ENCODE data around the gene MAP2. TPM values are rescaled to one million over a fixed set of nuclear protein-coding genes. Genes with fewer than 3 reads are reported as not detected.
"Not testable (repeated sequence)": the region's sequence is repeated elsewhere in the genome, so short reads cannot be mapped to it uniquely, and the experiment has no call there.

MAP2 gene
- total RNA-seq, 1 experiment from 2014 or later = 71.1 TPM

GRCh38 chr2:209592106-209592505, 168.3 kb downstream of the MAP2 start:
- no peak for DNase-seq
- BruUV-seq (replicated peaks) = no TSS peak
- POLR2A ChIA-PET (ENCODE audit: unreplicated experiment) = no interaction called here
- Histone ChIP-seq H3K79me2 (ENCODE audit: low read depth) (no peaks in the 10 kb centered on the region), H3K4me2 (no peak overlapping the region), H3K4me1 (replicated peaks; ENCODE audit: insufficient read depth) (no peaks in the 10 kb centered on the region), H3K4me3 (no peak overlapping the region), H3K27me3 (ENCODE audit: insufficient read depth, low read depth) (no peaks in the 10 kb centered on the region), H4K20me1 (ENCODE audit: insufficient read depth) (no peaks in the 10 kb centered on the region), H3F3A (ENCODE audit: insufficient read depth, low read depth) (no peaks in the 10 kb centered on the region), H3K9me3 (ENCODE audit: insufficient read depth, low read depth) (no peaks in the 10 kb centered on the region), H3K27ac (no peak overlapping the region), H3K36me3 (ENCODE audit: low read depth) (no peaks in the 10 kb centered on the region), H2AFZ (no peak overlapping the region), H3K9me2 (ENCODE audit: insufficient read depth) (no peaks in the 10 kb centered on the region)
- intact Hi-C loops (cut with micrococcal nuclease; ENCODE audit: unreplicated experiment) = no loop called here
- TF ChIP-seq EZH2 (IDR thresholded peaks at IDR 0.05; ENCODE audit: low read depth) = no peak
- TF ChIP-seq CTCF (conservative IDR thresholded peaks at IDR 0.05) = no peak
- CTCF ChIA-PET = no interaction called here

- Histone ChIP-seq H3K79me2 (ENCODE audit: low read depth) (no peaks in the 10 kb centered on the region), H3K27me3 (ENCODE audit: insufficient read depth, low read depth) (no peaks in the 10 kb centered on the region), H3K36me3 (ENCODE audit: low read depth) (no peaks in the 10 kb centered on the region), H3K9me3 (ENCODE audit: insufficient read depth, low read depth) (no peaks in the 10 kb centered on the region), H2AFZ (no peak overlapping the region), H3K27ac (no peak overlapping the region), H3F3A (ENCODE audit: insufficient read depth, low read depth) (no peaks in the 10 kb centered on the region), H4K20me1 (ENCODE audit: insufficient read depth) (no peaks in the 10 kb centered on the region), H3K9me2 (ENCODE audit: insufficient read depth) (no peaks in the 10 kb centered on the region), H3K4me1 (replicated peaks; ENCODE audit: insufficient read depth) (no peaks in the 10 kb centered on the region), H3K4me3 (no peak overlapping the region), H3K4me2 (no peak overlapping the region)
- no peak for TF ChIP-seq CTCF (conservative IDR thresholded peaks at IDR 0.05)
- no peak for TF ChIP-seq EZH2 (IDR thresholded peaks at IDR 0.05; ENCODE audit: low read depth)
- intact Hi-C loops (cut with micrococcal nuclease; ENCODE audit: unreplicated experiment) = no loop called here
- no TSS peak for BruUV-seq (replicated peaks)
- ChIA-PET CTCF (no interaction called here), POLR2A (ENCODE audit: unreplicated experiment) (no interaction called here)
- no peak for DNase-seq
These were observed 170.1 kb downstream of the MAP2 start for GRCh38 chr2:209593930-209594329.

- Histone ChIP-seq H3K4me1 (replicated peaks; ENCODE audit: insufficient read depth) (no peaks in the 10 kb centered on the region), H4K20me1 (ENCODE audit: insufficient read depth) (no peaks in the 10 kb centered on the region), H3K4me3 (no peak overlapping the region), H3K4me2 (no peak overlapping the region), H3K27ac (no peak overlapping the region), H3K9me2 (ENCODE audit: insufficient read depth) (no peaks in the 10 kb centered on the region), H3K9me3 (ENCODE audit: insufficient read depth, low read depth) (no peaks in the 10 kb centered on the region), H3K79me2 (ENCODE audit: low read depth) (no peaks in the 10 kb centered on the region), H2AFZ (no peak overlapping the region), H3F3A (ENCODE audit: insufficient read depth, low read depth) (no peaks in the 10 kb centered on the region), H3K27me3 (ENCODE audit: insufficient read depth, low read depth) (no peaks in the 10 kb centered on the region), H3K36me3 (ENCODE audit: low read depth) (no peaks in the 10 kb centered on the region)
- intact Hi-C loops (cut with micrococcal nuclease; ENCODE audit: unreplicated experiment) = no loop called here
- no TSS peak for BruUV-seq (replicated peaks)
- no peak for DNase-seq
- TF ChIP-seq EZH2 (IDR thresholded peaks at IDR 0.05; ENCODE audit: low read depth) (no peak), CTCF (conservative IDR thresholded peaks at IDR 0.05) (no peak)
- ChIA-PET CTCF (no interaction called here), POLR2A (ENCODE audit: unreplicated experiment) (no interaction called here)
These were observed 172.4 kb downstream of the MAP2 start for GRCh38 chr2:209596262-209596661.

- H3K36me3 ChIP-seq (ENCODE audit: low read depth); H4K20me1 ChIP-seq (ENCODE audit: insufficient read depth); BruUV-seq (replicated peaks); H3K27ac ChIP-seq; H3K27me3 ChIP-seq (ENCODE audit: insufficient read depth, low read depth); CTCF ChIA-PET; H3K9me3 ChIP-seq (ENCODE audit: insufficient read depth, low read depth); H3F3A ChIP-seq (ENCODE audit: insufficient read depth, low read depth); H3K4me3 ChIP-seq; H3K4me2 ChIP-seq; DNase-seq; intact Hi-C loops (cut with micrococcal nuclease; ENCODE audit: unreplicated experiment); H3K9me2 ChIP-seq (ENCODE audit: insufficient read depth); H2AFZ ChIP-seq; H3K4me1 ChIP-seq (replicated peaks; ENCODE audit: insufficient read depth); POLR2A ChIA-PET (ENCODE audit: unreplicated experiment); H3K79me2 ChIP-seq (ENCODE audit: low read depth): not testable (repeated sequence)
These were observed 174.4 kb downstream of the MAP2 start for GRCh38 chr2:209598227-209598626.

Measured in PC-9 (cell line).